ENCODE results near the gene IL1RL1.

Gene IL1RL1

GRCh38 chr2:102367331-102367971 lies 56.1 kb downstream of the IL1RL1 start:
- TF ChIP-seq, protein P1, sequence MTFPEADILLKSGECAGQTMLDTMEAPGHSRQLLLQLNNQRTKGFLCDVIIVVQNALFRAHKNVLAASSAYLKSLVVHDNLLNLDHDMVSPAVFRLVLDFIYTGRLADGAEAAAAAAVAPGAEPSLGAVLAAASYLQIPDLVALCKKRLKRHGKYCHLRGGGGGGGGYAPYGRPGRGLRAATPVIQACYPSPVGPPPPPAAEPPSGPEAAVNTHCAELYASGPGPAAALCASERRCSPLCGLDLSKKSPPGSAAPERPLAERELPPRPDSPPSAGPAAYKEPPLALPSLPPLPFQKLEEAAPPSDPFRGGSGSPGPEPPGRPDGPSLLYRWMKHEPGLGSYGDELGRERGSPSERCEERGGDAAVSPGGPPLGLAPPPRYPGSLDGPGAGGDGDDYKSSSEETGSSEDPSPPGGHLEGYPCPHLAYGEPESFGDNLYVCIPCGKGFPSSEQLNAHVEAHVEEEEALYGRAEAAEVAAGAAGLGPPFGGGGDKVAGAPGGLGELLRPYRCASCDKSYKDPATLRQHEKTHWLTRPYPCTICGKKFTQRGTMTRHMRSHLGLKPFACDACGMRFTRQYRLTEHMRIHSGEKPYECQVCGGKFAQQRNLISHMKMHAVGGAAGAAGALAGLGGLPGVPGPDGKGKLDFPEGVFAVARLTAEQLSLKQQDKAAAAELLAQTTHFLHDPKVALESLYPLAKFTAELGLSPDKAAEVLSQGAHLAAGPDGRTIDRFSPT (tag by site-specific recombination; IDR thresholded peaks at IDR 0.05) = no peak
- TF ChIP-seq ZNF311 (tag by site-specific recombination; IDR thresholded peaks at IDR 0.05; ENCODE audit: borderline replicate concordance) (no peak), ZNF292 (tag by site-specific recombination; IDR thresholded peaks at IDR 0.05; ENCODE audit: borderline replicate concordance, low read depth) (no peak), ZNF146 (tag by site-specific recombination; IDR thresholded peaks at IDR 0.05) (no peak), ZNF391 (tag by site-specific recombination; IDR thresholded peaks at IDR 0.05; ENCODE audit: borderline replicate concordance, low read depth) (no peak), ZNF488 (tag by site-specific recombination; IDR thresholded peaks at IDR 0.05) (no peak), ZNF341 (tag by site-specific recombination; IDR thresholded peaks at IDR 0.05; ENCODE audit: low read depth) (no peak), ZNF843 (tag by site-specific recombination; IDR thresholded peaks at IDR 0.05) (no peak), ZNF544 (tag by site-specific recombination; IDR thresholded peaks at IDR 0.05) (no peak), MEIS1 (CRISPR knock-in tag; IDR thresholded peaks at IDR 0.05; ENCODE audit: borderline replicate concordance) (no peak), TCF7L2 (IDR thresholded peaks at IDR 0.05; ENCODE audit: borderline replicate concordance, low read depth, low read length) (no peak), ZNF24 (tag by site-specific recombination; IDR thresholded peaks at IDR 0.05) (no peak), ZSCAN5A (tag by site-specific recombination; IDR thresholded peaks at IDR 0.05) (no peak), ZNF169 (tag by site-specific recombination; IDR thresholded peaks at IDR 0.05) (no peak), ZNF221 (tag by site-specific recombination; IDR thresholded peaks at IDR 0.05; ENCODE audit: borderline replicate concordance) (no peak), IKZF3 (tag by site-specific recombination; IDR thresholded peaks at IDR 0.05) (no peak), PRDM4 (tag by site-specific recombination; IDR thresholded peaks at IDR 0.05) (no peak), ZNF350 (tag by site-specific recombination; IDR thresholded peaks at IDR 0.05) (no peak), ZNF121 (tag by site-specific recombination; IDR thresholded peaks at IDR 0.05) (no peak)
- Histone ChIP-seq H3K9me3 (ENCODE audit: control insufficient read depth, insufficient read depth, low read depth, low read length) (no peaks in the 10 kb centered on the region), H3K4me3 (ENCODE audit: low read depth, low read length) (no peak overlapping the region), H3K4me1 (ENCODE audit: control insufficient read depth, insufficient read depth, low read length) (no peaks in the 10 kb centered on the region), H3K27ac (ENCODE audit: extremely low read depth, low read depth, low read length) (no peak overlapping the region), H3K36me3 (ENCODE audit: control insufficient read depth in 2 of 2, insufficient read depth in 1 of 2, low read length in 2 of 2) (peaks cover 0 to 18% of the 10 kb centered on the region in 2 experiments; a peak in 1 of 3 replicates)
- POLR2A ChIA-PET = no interaction called here
- CTCF ChIA-PET = no interaction called here
